Retinal pigment epithelial cell (primary cell): ENCODE measurements around the gene PCDHGB5.
"Not testable (repeated sequence)": the region's sequence is repeated elsewhere in the genome, so short reads cannot be mapped to it uniquely, and the experiment has no call there.

ENCODE experiments used
- DNase-seq: peaks from one replicate; pipeline ENCODE4 v3.0.0-alpha.2; 2010; ENCODE audit warnings: low read depth
- H3K4me3 ChIP-seq: 2 replicates; pipeline ENCODE4 v1.5.1; 2011; ENCODE audit warnings: mild to moderate bottlenecking, low read length, control low read depth, moderate library complexity
- TF ChIP-seq, protein P1 (sequence below): conservative IDR thresholded peaks from 2 replicates; pipeline ENCODE4 v1.5.1; 2011; ENCODE audit warnings: low read depth, low read length, control low read depth, inconsistent platforms

Gene PCDHGB5

GRCh38 chr5:141393267-141393666 lies 4.5 kb upstream of the PCDHGB5 start:
- H3K4me3 ChIP-seq: no peak overlapping the region
- DNase-seq: no peak
- TF ChIP-seq, protein P1, sequence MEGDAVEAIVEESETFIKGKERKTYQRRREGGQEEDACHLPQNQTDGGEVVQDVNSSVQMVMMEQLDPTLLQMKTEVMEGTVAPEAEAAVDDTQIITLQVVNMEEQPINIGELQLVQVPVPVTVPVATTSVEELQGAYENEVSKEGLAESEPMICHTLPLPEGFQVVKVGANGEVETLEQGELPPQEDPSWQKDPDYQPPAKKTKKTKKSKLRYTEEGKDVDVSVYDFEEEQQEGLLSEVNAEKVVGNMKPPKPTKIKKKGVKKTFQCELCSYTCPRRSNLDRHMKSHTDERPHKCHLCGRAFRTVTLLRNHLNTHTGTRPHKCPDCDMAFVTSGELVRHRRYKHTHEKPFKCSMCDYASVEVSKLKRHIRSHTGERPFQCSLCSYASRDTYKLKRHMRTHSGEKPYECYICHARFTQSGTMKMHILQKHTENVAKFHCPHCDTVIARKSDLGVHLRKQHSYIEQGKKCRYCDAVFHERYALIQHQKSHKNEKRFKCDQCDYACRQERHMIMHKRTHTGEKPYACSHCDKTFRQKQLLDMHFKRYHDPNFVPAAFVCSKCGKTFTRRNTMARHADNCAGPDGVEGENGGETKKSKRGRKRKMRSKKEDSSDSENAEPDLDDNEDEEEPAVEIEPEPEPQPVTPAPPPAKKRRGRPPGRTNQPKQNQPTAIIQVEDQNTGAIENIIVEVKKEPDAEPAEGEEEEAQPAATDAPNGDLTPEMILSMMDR: no peak

- not testable (repeated sequence) for DNase-seq, H3K4me3 ChIP-seq
These were observed 3.2 kb upstream of the PCDHGB5 start for GRCh38 chr5:141394401-141395187.

GRCh38 chr5:141398608-141399007 lies 861 bp downstream of the PCDHGB5 start:
- no peak for DNase-seq
- TF ChIP-seq, protein P1: no peak
- H3K4me3 ChIP-seq: no peak overlapping the region

DNA sequence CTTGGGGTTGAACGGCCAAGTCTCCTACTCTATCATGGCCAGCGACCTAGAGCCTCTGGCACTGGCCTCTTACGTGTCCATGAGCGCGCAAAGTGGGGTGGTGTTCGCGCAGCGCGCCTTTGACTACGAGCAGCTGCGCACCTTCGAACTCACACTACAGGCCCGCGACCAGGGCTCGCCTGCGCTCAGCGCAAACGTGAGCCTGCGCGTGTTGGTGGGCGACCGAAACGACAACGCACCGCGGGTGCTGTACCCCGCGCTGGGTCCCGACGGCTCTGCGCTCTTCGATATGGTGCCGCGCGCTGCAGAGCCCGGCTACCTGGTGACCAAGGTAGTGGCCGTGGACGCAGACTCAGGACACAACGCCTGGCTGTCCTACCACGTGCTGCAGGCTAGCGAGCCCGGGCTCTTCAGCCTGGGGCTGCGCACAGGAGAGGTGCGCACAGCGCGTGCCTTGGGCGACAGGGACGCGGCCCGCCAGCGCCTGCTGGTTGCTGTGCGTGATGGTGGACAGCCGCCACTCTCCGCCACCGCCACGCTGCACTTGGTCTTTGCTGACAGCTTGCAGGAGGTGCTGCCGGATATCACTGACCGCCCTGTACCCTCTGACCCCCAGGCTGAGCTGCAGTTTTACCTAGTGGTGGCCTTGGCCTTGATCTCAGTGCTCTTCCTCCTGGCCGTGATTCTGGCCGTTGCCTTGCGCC lies 2.0 kb downstream of the PCDHGB5 start:
- no peak for DNase-seq
- no peak overlapping the region for H3K4me3 ChIP-seq
- TF ChIP-seq, protein P1: no peak

GRCh38 chr5:141402553-141403243 lies 5.0 kb downstream of the PCDHGB5 start, which contains the start of gene PCDHGA9:
Gene PCDHGA9 (plus strand): TSS chr5:141402778. CDS start chr5:141402953, 175 bp downstream.
- TF ChIP-seq, protein P1: peak; percentile 55
- peak within 1 kb of the TSS; percentile 29 for H3K4me3 ChIP-seq
- no peak for DNase-seq

DNA sequence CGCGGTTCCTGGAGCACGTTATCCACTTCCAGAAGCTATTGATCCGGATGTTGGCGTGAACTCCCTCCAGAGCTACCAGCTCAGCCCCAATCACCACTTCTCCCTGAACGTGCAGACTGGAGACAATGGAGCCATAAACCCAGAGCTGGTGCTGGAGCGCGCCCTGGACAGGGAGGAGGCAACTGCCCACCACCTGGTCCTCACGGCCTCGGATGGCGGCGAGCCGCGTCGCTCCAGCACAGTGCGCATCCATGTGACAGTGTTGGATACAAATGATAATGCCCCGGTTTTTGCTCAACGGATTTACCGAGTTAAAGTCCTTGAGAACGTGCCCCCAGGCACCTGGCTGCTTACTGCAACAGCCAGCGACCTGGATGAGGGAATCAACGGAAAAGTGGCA lies 5.6 kb downstream of the PCDHGB5 start:
- DNase-seq: no peak
- H3K4me3 ChIP-seq: no peak overlapping the region
- TF ChIP-seq, protein P1: no peak

DNA sequence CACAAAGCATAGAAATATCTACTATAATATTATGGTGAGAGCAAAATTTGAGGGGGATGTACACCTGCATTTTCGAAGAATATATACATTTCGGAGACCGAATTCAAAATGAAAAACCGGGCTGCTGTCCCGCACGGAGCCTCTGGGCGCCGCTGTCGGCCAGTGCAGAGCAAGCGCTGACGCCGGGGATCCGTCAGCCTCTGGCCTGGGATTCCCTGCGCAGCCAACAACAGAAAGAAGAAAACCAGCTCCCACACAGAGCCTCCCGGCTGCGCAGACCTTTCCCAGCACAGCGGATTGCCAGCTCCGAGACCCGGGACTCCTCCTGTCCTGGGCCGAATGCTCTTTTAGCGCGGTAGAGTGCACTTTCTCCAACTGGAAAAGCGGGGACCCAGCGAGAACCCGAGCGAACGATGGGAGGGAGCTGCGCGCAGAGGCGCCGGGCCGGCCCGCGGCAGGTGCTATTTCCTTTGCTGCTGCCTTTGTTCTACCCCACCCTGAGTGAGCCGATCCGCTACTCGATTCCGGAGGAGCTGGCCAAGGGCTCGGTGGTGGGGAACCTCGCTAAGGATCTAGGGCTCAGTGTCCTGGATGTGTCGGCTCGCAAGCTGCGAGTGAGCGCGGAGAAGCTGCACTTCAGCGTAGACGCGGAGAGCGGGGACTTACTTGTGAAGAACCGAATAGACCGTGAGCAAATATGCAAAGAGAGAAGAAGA lies 10.2 kb downstream of the PCDHGB5 start, which contains the start of gene PCDHGB6:
TSS of gene PCDHGB6 (plus strand) at position 232 of the 716 bp plus-strand sequence. CDS start at position 414, 182 bp downstream.
- not testable (repeated sequence) for DNase-seq
- TF ChIP-seq, protein P1: peak; percentile 71
- peak within 1 kb of the TSS; percentile 42 for H3K4me3 ChIP-seq
